Hematopoietic multipotent progenitor cell treated with erythropoietin and hydrocortisone succinate and interleukin-3 and kit ligand, for 4 days (in vitro differentiated cells): Measurements from ENCODE around the gene MAT2B.

Source experiments
- DNase-seq: peaks from one replicate; pipeline ENCODE4 v3.0.0-alpha.2; 2015

MAT2B gene

GRCh38 chr5:163562071-163562470, 56.7 kb downstream of the MAT2B start:
- no peak for DNase-seq

- no peak for DNase-seq
Observed at GRCh38 chr5:163563112-163563511, 57.7 kb downstream of the MAT2B start.

- DNase-seq, result no peak
Observed at GRCh38 chr5:163563880-163564279, 58.5 kb downstream of the MAT2B start.

GRCh38 chr5:163564321-163564938, 59.0 kb downstream of the MAT2B start:
- peak; percentile 79 for DNase-seq

- DNase-seq, result peak; percentile 24
Observed at GRCh38 chr5:163565492-163565891, 60.1 kb downstream of the MAT2B start.

- peak; percentile 14 for DNase-seq
Observed at GRCh38 chr5:163565931-163566608, 60.7 kb downstream of the MAT2B start.

- DNase-seq, result no peak
Observed at GRCh38 chr5:163566678-163567077, 61.3 kb downstream of the MAT2B start.

GRCh38 chr5:163567811-163568210, 62.4 kb downstream of the MAT2B start:
- DNase-seq, result no peak
